ENCODE results near the gene FAM171A1. TPM values are rescaled to one million over a fixed set of nuclear protein-coding genes. Genes with fewer than 3 reads are reported as not detected.

FAM171A1 gene
- total RNA-seq, 1 donor from 2014 or later = not detected

- no peak for ATAC-seq (ENCODE audit: low read depth)
- POLR2A ChIA-PET = no interaction called here
- peaks cover 2% of the 10 kb centered on the region for H3K9me3 Mint-ChIP-seq
- DNase-seq = no peak
- no peak overlapping the region for H3K4me3 Mint-ChIP-seq
- no peaks in the 10 kb centered on the region for H3K36me3 Mint-ChIP-seq (ENCODE audit: low read depth)
- no peak overlapping the region for H3K27ac Mint-ChIP-seq
- H3K27me3 Mint-ChIP-seq = peaks cover 12% of the 10 kb centered on the region
- TF ChIP-seq CTCF (IDR thresholded peaks at IDR 0.05) = no peak
- CTCF ChIA-PET = no interaction called here
- intact Hi-C loops (cut with micrococcal nuclease) = no loop called here
- no peaks in the 10 kb centered on the region for H3K4me1 Mint-ChIP-seq
These were observed 47.0 kb downstream of the FAM171A1 start for GRCh38 chr10:15324113-15324512.

GRCh38 chr10:15322356-15322755 lies 48.7 kb downstream of the FAM171A1 start:
- no peak for TF ChIP-seq CTCF (IDR thresholded peaks at IDR 0.05)
- Mint-ChIP-seq H3K4me3 (no peak overlapping the region), H3K9me3 (peaks cover 2% of the 10 kb centered on the region), H3K27ac (no peak overlapping the region), H3K36me3 (ENCODE audit: low read depth) (no peaks in the 10 kb centered on the region), H3K4me1 (no peaks in the 10 kb centered on the region), H3K27me3 (peaks cover 15% of the 10 kb centered on the region)
- DNase-seq = no peak
- intact Hi-C loops (cut with micrococcal nuclease) = no loop called here
- ChIA-PET CTCF (no interaction called here), POLR2A (no interaction called here)
- ATAC-seq (ENCODE audit: low read depth) = no peak

GRCh38 chr10:15321431-15322341 lies 49.4 kb downstream of the FAM171A1 start:
- intact Hi-C loops (cut with micrococcal nuclease) = no loop called here
- POLR2A ChIA-PET = no interaction called here
- H3K27me3 Mint-ChIP-seq = peaks cover 15% of the 10 kb centered on the region

GRCh38 chr10:15320522-15321203 lies 50.4 kb downstream of the FAM171A1 start:
- Mint-ChIP-seq H3K4me3 (no peak overlapping the region), H3K9me3 (peaks cover 2% of the 10 kb centered on the region), H3K36me3 (ENCODE audit: low read depth) (no peaks in the 10 kb centered on the region), H3K27me3 (peaks cover 15% of the 10 kb centered on the region), H3K4me1 (no peaks in the 10 kb centered on the region), H3K27ac (no peak overlapping the region)
- DNase-seq (no peak), ATAC-seq (ENCODE audit: low read depth) (no peak)
- ChIA-PET CTCF (no interaction called here), POLR2A (no interaction called here)
- intact Hi-C loops (cut with micrococcal nuclease) = no loop called here
- no peak for TF ChIP-seq CTCF (IDR thresholded peaks at IDR 0.05)

More at GRCh38 chr10:15321431-15322341, 49.4 kb downstream of the FAM171A1 start:
- Mint-ChIP-seq H3K4me3 (no peak overlapping the region), H3K27ac (no peak overlapping the region), H3K9me3 (peaks cover 2% of the 10 kb centered on the region), H3K36me3 (ENCODE audit: low read depth) (no peaks in the 10 kb centered on the region), H3K4me1 (no peaks in the 10 kb centered on the region)
- no peak for TF ChIP-seq CTCF (IDR thresholded peaks at IDR 0.05)
- ATAC-seq (ENCODE audit: low read depth) = no peak
- CTCF ChIA-PET = no interaction called here
- DNase-seq = no peak

- no peak for ATAC-seq (ENCODE audit: low read depth)
- Mint-ChIP-seq H3K4me1 (no peaks in the 10 kb centered on the region), H3K4me3 (no peak overlapping the region), H3K27me3 (peaks cover 19% of the 10 kb centered on the region), H3K36me3 (ENCODE audit: low read depth) (no peaks in the 10 kb centered on the region), H3K27ac (no peak overlapping the region), H3K9me3 (peaks cover 2% of the 10 kb centered on the region)
- intact Hi-C loops (cut with micrococcal nuclease) = no loop called here
- CTCF ChIA-PET = no interaction called here
- TF ChIP-seq CTCF (IDR thresholded peaks at IDR 0.05) = no peak
- POLR2A ChIA-PET = no interaction called here
- DNase-seq = no peak
These were observed 51.0 kb downstream of the FAM171A1 start for GRCh38 chr10:15320118-15320517.

Data from activated B cell treated with CpG ODN at 0.5 μM for 24 hours (primary cell).